Activated naive CD4-positive, alpha-beta T cell treated with anti-CD3 and anti-CD28 coated beads, Interleukin-2, amount 50 U/mL, for 72 hours (primary cell): ENCODE data around the gene ZNF600. TPM values are rescaled to one million over a fixed set of nuclear protein-coding genes. Genes with fewer than 3 reads are reported as not detected.
"Not testable (repeated sequence)": the region's sequence is repeated elsewhere in the genome, so short reads cannot be mapped to it uniquely, and the experiment has no call there.

ENCODE experiments used
- ATAC-seq, 2 donors: fragments of 150-1000 bp; cut with Tn5 transposase; 2 replicates each; pipeline ENCODE4 v1.10.0; 2021; ENCODE audit warnings: mild to moderate bottlenecking in 2 of 2, moderate library complexity in 2 of 2
- DNase-seq, 2 donors: peaks; one replicate each; pipeline ENCODE4 v3.0.0; 2021 to 2022; ENCODE audit warnings: low spot score in 2 of 2
- H3K27ac Mint-ChIP-seq, 2 donors: one replicate each; pipeline ENCODE4 v1.8.0; 2022; ENCODE audit warnings: mild to moderate bottlenecking in 2 of 2, mixed read lengths in 2 of 2
- H3K36me3 Mint-ChIP-seq, 2 donors: one replicate each; pipeline ENCODE4 v1.8.0; 2022; ENCODE audit warnings: mixed read lengths in 2 of 2
- H3K9me3 Mint-ChIP-seq, 2 donors: one replicate each; pipeline ENCODE4 v1.8.0; 2022; ENCODE audit warnings: mixed read lengths in 2 of 2
- total RNA-seq, 2 donors: library from RNA; stranded (reverse); gene quantifications; one replicate each; pipeline ENCODE4 v1.2.3, GENCODE V29; 2022

The ZNF600 gene
- 1 to 10 TPM; 4.1 to 9.6 TPM for total RNA-seq

DNA sequence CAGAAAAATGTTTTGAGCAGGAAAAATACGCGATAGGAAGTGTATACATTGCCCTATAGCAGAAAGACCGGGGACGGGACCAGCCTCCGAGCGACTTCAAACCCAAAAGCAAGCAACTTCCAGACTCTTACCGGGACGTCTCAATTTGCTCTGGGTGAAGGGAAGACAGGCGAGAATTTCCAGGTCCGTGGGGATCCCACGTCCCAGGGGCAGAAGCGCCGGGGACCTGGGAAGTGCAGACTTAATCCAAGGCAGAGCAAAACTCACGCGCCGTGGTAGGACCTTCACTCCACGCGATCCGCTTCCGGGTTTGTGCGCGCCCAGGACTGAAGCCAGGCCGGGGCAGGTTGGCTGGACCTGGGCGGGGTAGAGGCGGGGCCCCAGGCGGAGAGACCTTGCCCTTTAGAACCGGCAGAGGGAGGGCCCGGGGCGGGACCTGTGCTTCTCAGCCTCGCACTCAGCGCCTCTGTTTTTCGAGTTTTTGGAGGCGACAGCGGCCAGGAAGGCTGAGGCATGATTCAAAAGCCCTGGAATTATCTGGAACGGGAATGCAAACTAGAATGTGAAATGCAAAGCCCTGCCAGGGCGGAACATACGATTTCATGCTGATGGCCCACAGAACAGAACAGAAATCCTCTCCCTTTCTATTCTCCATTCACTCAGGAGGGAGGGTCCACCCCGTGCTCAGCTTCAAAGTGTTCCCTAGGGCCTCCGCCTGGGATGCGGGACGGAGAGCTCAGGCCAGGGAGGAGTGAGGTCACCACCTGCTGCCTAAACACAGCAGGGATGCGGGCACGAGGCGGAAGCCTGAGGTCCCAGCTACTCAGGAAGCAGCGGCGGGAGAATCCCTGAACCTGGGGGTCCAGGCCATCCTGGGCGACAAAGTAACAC is at the start of gene ZNF600:
TSS of gene ZNF600 (minus strand) at position 328 of the 891 bp plus-strand sequence. CDS start 7,903 bp downstream, outside the sequence.
- ATAC-seq (peak; percentile 99), DNase-seq (peak; percentile 59 to 81)
- H3K9me3 Mint-ChIP-seq = peaks cover 7 to 40% of the 10 kb centered on the region in 2 donors
- peak within 1 kb of the TSS; percentile 79 to 84 for H3K27ac Mint-ChIP-seq
- H3K36me3 Mint-ChIP-seq = peaks cover 24 to 75% of the 10 kb centered on the region in 2 donors

DNA sequence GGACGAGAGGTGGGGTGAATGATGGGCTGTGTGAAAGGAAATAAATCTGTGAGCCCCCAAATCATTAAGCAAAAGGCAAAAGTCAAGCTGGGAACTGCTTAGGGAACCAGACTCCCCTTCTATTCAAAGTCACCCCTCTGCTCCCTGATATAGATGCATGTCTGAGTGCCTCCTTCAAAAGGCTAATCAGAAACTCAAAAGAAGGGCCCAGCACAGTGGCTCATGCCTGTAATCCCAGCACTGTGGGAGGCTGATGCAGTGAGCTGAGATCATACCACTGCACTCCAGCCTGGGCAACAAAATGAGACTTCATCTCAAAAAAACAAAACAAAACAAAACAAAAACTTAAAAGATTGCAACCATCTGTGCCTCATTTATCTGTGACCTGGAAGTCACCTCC is 47.7 kb upstream of the ZNF600 start:
- peaks cover 66 to 72% of the 10 kb centered on the region in 2 donors for H3K36me3 Mint-ChIP-seq
- not testable (repeated sequence) for ATAC-seq, DNase-seq, H3K27ac Mint-ChIP-seq
- peaks cover 48 to 55% of the 10 kb centered on the region in 2 donors for H3K9me3 Mint-ChIP-seq

DNA sequence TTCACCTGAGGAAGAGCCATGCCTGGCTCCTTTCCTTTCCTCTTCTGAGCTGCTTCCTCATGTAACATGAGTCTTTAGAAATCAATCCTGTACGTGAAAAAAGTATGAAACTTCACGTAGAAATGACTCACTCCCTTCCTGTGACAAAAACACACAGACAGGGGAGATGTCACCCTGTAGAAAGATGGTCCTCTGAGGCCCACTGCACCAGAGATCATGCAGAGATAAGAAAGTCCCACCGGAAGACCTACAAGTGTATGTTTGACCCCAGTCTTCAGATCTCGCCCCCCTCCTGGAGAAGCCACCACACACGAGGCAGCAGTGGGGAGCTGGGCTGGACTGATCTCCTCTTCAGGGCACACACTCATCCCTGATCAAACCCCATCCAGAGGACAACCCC is 47.0 kb upstream of the ZNF600 start:
- not testable (repeated sequence) for ATAC-seq, DNase-seq, H3K27ac Mint-ChIP-seq
- H3K9me3 Mint-ChIP-seq = peaks cover 48 to 55% of the 10 kb centered on the region in 2 donors
- peaks cover 61 to 66% of the 10 kb centered on the region in 2 donors for H3K36me3 Mint-ChIP-seq

DNA sequence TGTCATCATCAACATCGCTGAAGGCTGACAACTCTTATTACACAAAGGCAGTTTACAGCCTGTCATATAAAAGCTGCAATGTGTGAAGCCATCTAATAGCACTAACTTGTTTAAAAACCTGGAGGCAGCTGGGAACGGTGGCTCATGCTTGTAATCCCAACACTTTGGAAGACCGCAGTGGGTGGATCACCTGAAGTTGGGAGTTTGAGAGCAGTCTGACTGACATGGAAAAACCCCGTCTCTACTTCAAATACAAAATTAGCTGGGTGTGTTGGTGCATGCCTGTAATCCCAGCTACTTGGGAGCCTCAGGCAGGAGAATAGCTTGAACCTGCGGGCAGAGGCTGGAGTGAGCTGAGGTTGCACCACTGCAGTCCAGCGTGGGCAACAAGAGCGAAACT is 43.3 kb upstream of the ZNF600 start:
- not testable (repeated sequence) for H3K27ac Mint-ChIP-seq
- peaks cover 26 to 33% of the 10 kb centered on the region in 2 donors for H3K9me3 Mint-ChIP-seq

DNA sequence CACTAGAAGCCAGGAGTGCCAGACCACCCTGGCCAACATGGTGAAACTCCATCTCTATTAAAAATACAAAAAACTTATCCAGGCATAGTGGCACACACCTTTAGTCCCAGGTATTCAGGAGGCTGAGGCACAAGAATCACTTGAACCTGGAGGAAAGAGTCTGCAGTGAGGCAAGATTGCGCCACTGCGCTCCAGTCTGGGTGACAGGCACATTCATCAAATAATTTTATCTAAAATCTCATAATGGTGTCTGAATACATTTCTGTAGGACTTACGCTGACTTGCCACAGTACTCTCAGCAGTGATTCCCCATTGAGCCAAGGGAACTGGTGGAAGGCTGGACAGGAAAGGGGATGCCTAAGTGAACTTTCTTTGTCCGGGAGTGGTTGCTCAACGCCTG is 39.2 kb upstream of the ZNF600 start:
- no peak for ATAC-seq
- Mint-ChIP-seq H3K36me3 (peaks cover 22 to 51% of the 10 kb centered on the region in 2 donors), H3K9me3 (peaks cover 14 to 22% of the 10 kb centered on the region in 2 donors), H3K27ac (no peak overlapping the region)
- DNase-seq = no peak

More for the DNA sequence above, 43.3 kb upstream of the ZNF600 start:
- not testable (repeated sequence) for DNase-seq, ATAC-seq
- peaks cover 34 to 54% of the 10 kb centered on the region in 2 donors for H3K36me3 Mint-ChIP-seq

DNA sequence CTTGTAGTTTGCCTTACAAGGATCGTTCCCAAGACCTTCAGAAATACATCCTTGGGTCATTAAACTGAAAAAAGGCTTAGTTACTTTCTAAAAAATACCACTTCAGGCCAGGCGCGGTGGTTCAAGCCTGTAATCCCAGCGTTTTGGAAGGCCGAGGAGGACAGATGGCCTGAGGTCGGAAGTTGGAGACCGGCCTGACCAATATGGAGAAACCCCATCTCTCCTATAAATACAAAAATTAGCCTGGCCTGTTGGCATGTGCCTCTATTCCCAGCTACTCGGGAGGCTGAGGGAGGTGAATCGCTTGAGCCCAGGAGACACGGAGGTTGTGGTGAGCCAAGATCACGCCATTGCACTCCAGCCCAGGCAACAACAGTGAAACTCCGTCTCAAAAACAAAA is 37.1 kb upstream of the ZNF600 start:
- no peak for ATAC-seq
- no peak for DNase-seq
- Mint-ChIP-seq H3K9me3 (peaks cover 12 to 28% of the 10 kb centered on the region in 2 donors), H3K27ac (no peak overlapping the region), H3K36me3 (peaks cover 20 to 54% of the 10 kb centered on the region in 2 donors)

DNA sequence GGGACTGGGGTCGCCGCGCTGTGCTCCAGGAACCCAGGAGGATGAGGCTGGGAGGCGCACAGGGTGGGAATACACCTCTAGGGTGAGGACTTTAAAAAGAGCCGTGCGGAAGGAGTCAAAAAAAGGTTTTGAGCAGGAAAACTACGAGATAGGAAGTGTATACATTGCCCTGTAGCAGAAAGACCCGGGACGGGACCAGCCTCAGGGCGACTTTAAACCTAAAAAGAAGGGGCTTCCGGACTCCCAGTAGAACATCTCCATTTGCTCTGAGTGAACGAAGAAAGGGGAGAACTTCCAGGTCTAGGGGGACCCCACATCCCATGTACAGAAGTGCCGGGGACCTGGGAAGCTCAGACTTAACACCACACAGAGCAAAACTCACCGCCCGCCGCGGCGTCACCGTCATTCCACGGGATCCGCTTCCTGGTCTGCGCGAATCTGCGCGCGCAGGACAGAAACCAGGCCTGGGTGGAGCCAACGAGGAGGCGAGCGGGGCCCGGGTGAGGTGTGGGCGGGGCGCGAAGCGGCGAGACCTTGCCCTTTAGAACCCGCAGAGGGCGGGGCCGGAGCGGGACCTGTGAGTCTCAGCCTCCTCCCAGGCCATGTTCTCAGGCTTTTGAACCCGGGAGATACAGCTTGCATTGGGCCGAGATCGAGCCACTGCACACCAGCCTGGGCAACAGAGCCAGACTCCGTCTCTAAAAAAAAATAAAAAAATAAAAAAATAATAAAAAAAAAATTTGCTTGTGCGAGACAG is 34.8 kb upstream of the ZNF600 start, which contains the start of gene ZNF28:
TSS of gene ZNF28 (minus strand) at position 430 of the 757 bp plus-strand sequence. CDS start 3,675 bp downstream, outside the sequence.
- DNase-seq (peak; percentile 44 to 81), ATAC-seq (peak; percentile 100)
- Mint-ChIP-seq H3K36me3 (peaks cover 36 to 61% of the 10 kb centered on the region in 2 donors), H3K27ac (peak within 1 kb of the TSS; percentile 61 to 92), H3K9me3 (peaks cover 10 to 31% of the 10 kb centered on the region in 2 donors)

DNA sequence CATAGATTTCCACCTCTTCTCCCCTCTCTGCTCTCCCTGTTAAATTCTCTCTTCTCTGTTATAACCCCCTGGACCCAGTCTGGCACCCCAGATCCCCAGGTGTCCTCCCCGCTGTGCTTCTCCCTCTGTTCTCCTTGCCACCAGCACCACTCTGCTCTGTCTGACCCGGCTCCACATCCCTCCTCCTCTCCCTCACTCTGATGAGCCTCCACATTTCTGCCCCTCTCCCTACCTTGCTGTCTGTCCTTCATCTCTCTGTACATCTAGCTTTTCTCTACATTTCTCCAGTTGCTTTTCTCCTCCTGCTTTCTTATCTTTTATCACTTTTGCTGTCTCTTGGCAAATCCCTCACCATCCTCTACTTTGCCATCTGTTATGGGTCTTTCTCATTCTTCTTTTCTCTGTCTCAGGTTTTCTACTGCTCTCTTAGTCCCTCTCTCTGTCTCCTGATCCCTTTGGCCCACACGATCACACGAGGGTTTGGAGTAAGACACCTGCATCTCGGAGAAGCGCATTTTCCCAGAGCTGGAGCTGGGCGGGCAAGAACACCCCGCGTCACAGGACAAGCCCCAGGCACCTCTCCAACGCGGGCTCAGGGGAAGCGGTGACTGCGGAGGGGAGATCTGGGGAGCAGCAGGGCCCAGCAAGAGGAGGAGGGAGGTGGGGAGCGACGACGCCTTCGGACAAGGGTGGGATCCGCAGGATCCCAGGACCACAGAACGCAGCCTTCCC is 34.0 kb upstream of the ZNF600 start:
- H3K36me3 Mint-ChIP-seq = peaks cover 36 to 61% of the 10 kb centered on the region in 2 donors
- peak overlapping the region; percentile 61 to 92 for H3K27ac Mint-ChIP-seq
- peak in 1 of 2 donors; percentile 16 for DNase-seq
- peaks cover 10 to 31% of the 10 kb centered on the region in 2 donors for H3K9me3 Mint-ChIP-seq
- ATAC-seq = peak; percentile 34 to 48

DNA sequence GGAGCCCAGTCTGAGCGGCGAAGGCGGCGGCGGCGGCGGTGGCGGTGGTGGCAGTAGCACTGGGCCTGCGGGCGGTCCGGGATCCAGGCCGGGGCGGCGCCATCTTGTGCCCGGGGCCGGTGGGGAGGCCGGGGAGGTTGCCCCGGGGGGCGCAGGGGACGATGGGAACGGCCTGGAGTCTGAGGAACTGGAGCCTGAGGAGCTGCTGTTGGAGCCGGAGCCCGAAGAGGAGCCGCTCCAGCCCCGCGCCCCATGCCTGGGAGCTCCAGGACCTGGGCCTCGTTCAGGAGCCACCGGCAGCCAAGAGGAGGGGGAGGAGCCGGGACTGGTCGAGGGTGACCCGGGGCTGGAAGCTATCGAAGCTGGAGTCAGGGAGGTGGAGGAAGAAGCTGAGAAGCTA is 23.2 kb upstream of the ZNF600 start:
- Mint-ChIP-seq H3K27ac (no peak overlapping the region), H3K36me3 (peaks cover 50 to 68% of the 10 kb centered on the region in 2 donors), H3K9me3 (peaks cover 20 to 23% of the 10 kb centered on the region in 2 donors)
- DNase-seq (no peak), ATAC-seq (no peak)

DNA sequence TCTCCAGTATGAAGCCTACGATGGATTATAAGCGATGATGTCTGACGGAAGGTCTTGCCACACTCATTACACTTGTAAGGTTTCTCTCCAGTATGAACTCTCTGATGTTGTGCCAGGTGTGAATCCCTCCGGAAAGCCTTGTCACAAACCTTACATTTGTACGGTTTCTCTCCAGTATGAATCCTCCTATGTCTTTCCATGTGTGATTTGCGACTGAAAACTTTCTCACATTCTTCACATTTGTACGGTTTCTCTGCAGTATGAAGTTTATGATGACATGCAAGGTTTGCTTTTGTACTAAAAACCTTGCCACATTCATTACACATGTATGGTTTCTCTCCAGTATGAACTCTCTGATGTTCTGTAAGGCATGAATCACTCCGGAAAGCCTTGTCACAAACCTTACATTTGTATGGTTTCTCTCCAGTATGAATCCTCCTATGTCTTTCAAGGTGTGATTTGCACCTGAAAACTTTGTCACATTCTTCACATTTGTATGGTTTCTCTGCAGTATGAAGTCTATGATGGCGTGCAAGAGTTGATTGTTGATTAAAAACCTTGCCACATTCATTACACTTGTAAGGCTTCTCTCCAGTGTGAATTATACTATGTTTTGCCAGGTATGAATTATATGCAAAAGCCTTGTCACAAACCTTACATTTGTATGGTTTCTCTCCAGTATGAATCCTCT is 13.5 kb upstream of the ZNF600 start:
- DNase-seq = not testable (repeated sequence)

DNA sequence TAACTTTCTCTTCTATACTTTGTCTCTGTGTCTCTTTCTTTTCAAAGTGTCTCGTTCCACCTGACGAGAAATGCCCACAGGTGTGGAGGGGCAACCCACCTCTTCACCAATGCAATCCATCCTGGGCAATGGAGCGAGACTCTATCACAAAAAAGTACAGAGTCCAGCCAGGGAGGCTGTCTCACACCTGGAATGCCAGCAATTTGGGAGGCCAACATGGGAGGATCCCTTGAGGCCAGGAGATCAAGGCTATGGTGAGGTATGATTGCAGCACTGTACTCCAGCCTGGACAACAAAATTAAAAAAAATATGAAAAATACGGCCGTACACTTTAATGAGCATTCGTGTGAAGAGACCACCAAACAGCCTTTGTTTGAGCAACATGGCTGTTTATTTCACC is 2.8 kb upstream of the ZNF600 start:
- Mint-ChIP-seq H3K36me3 (peaks cover 31 to 76% of the 10 kb centered on the region in 2 donors), H3K27ac (no peak overlapping the region), H3K9me3 (peaks cover 3 to 47% of the 10 kb centered on the region in 2 donors)
- ATAC-seq = no peak
- no peak for DNase-seq

More for the DNA sequence above, 13.5 kb upstream of the ZNF600 start:
- not testable (repeated sequence) for ATAC-seq, H3K27ac Mint-ChIP-seq
- Mint-ChIP-seq H3K36me3 (peaks cover 88 to 90% of the 10 kb centered on the region in 2 donors), H3K9me3 (peaks cover 58 to 63% of the 10 kb centered on the region in 2 donors)

DNA sequence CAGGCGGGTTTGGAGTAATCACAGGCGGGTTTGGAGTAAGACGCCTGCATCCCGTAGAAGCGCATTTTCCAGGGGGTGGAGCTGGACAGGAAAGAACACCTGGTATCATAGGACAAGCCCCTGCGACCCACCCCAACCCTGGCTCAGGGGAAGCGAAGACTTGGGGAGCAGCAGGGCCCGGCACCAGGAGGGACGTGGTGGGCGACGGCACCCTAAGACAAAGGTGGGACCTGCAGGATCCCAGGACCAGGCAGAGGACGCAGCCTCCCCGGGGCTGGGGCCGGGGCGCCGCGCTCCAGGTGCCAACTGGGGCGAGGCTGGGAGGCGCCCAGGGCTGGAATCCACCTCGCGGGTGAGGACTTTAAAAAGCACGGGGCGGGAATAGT is 520 bp downstream of the ZNF600 start:
- peak; percentile 2 to 54 for DNase-seq
- peaks cover 7 to 40% of the 10 kb centered on the region in 2 donors for H3K9me3 Mint-ChIP-seq
- peaks cover 23 to 76% of the 10 kb centered on the region in 2 donors for H3K36me3 Mint-ChIP-seq
- H3K27ac Mint-ChIP-seq = peak overlapping the region in 1 of 2 donors; percentile 84
- ATAC-seq = peak; percentile 30 to 32

DNA sequence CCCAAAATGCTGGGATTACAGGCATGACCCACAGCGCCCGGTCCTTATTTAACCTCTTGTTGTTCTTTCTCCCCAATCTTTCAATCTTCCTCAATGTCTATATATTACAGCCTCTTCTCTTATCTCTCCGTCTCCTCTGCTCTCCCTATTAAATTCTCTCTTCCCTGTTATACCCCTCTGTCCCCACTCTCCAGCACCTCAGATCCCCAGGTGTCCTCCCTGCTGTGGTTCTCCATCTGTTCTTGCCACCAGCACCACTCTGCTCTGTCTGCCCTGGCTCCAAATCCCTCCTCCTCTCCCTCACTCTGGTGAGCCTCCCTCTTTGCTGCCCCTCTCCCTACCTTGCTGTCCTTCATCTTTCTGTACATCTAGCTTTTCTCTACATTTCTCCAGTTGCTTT is 1.1 kb downstream of the ZNF600 start:
- no peak for ATAC-seq
- H3K36me3 Mint-ChIP-seq = peaks cover 21 to 77% of the 10 kb centered on the region in 2 donors
- peak overlapping the region in 1 of 2 donors; percentile 84 for H3K27ac Mint-ChIP-seq
- no peak for DNase-seq
- peaks cover 7 to 44% of the 10 kb centered on the region in 2 donors for H3K9me3 Mint-ChIP-seq

DNA sequence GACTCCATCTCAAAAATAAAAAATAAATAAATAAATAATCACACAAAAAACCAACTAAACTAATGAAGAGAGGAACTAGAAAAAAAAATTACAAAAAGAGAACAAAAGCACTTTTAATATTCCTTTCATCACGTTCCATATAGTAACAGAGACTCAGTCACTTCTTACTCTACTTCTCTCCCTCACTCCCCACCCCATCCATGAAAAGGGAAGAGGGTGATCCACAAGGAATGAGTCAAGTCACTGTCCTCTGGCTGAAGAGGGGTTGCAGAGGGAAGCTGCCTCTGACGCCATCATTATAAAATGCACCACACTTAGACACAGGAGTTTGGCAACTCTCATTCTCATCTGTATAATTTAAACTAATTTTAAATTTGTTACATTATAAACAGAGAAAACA is 3.7 kb downstream of the ZNF600 start:
- not testable (repeated sequence) for ATAC-seq, H3K27ac Mint-ChIP-seq, DNase-seq
- H3K36me3 Mint-ChIP-seq = peaks cover 45 to 83% of the 10 kb centered on the region in 2 donors
- H3K9me3 Mint-ChIP-seq = peaks cover 11 to 40% of the 10 kb centered on the region in 2 donors

DNA sequence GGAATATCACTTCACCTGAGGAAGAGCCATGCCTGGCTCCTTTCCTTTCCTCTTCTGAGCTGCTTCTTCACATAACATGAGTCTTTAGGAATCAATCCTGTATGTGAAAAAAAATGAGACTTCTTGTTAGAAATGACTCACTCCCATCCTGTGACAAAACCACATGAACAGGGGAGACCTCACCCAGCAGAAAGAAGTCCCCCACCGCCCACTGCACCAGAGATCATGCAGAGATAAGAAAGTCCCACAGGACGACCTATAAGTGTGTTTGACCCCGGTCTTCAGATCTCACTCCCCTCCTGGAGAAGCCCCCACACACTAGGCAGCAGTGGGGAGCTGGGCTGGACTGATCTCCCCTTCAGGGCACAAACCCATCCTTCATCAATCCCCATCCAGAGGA is 7.8 kb downstream of the ZNF600 start:
- H3K36me3 Mint-ChIP-seq = peaks cover 62 to 77% of the 10 kb centered on the region in 2 donors
- H3K27ac Mint-ChIP-seq = peak overlapping the region in 1 of 2 donors; percentile 41
- ATAC-seq = peak; percentile 59 to 93
- H3K9me3 Mint-ChIP-seq = peaks cover 11 to 27% of the 10 kb centered on the region in 2 donors
- DNase-seq = peak in 1 of 2 donors; percentile 62
